GM12891 (cell line): Measurements from ENCODE around the gene CLPTM1.
"Not testable (repeated sequence)": the region's sequence is repeated elsewhere in the genome, so short reads cannot be mapped to it uniquely, and the experiment has no call there.

Source experiments
- DNase-seq: peaks from one replicate; pipeline ENCODE4 v3.0.0; 2011; ENCODE audit warnings: low spot score; ENCODE audit not compliant: insufficient read length
- FAIRE-seq: peaks from 2 replicates; lab custom pipeline; 2011; peaks lifted over from hg19 to GRCh38; lab: Jason Lieb, UNC
- PAX5 ChIP-seq: IDR thresholded peaks from 2 replicates; pipeline ENCODE4 v1.6.1; 2011; ENCODE audit warnings: low read length, moderate library complexity, mild to moderate bottlenecking; ENCODE audit not compliant: insufficient read depth, severe bottlenecking
- POLR2A ChIP-seq: IDR thresholded peaks from 2 replicates; pipeline ENCODE4 v1.6.1; 2011; ENCODE audit warnings: low read depth, low read length, control low read depth
- POLR2AphosphoS5 ChIP-seq: IDR thresholded peaks from 2 replicates; pipeline ENCODE4 v1.6.1; 2011; ENCODE audit warnings: low read depth, low read length, control low read depth
- POU2F2 ChIP-seq: IDR thresholded peaks from 2 replicates; pipeline ENCODE4 v1.6.1; 2011; ENCODE audit warnings: low read depth, mild to moderate bottlenecking, control low read depth, low read length, moderate library complexity
- SPI1 ChIP-seq: IDR thresholded peaks from 2 replicates; pipeline ENCODE4 v1.6.1; 2011; ENCODE audit warnings: low read depth, low read length, control low read depth
- TAF1 ChIP-seq: IDR thresholded peaks from 2 replicates; pipeline ENCODE4 v1.6.1; 2011; ENCODE audit warnings: low read depth, low read length, control low read depth

The CLPTM1 gene

DNA sequence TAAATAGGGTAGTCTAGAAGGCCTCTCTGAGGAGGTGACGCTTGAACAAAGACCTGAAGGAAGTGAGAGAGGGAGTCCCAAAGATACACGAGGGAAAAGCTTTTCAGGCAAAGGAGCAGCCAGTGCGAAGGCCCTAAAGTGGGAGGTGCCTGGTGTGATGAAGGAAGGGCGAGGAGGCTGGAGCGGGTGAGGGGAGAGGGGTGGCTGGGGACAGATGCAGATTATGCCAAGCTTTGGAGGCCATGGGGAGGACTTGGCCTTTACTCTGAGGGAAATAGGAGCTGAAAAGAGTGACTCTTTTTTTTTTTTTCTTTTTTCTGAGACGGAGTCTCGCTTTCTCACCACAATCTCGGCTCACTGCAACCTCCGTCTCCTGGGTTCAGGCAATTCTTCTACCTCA is 2.9 kb downstream of the CLPTM1 start:
- FAIRE-seq (no peak), DNase-seq (no peak)

DNA sequence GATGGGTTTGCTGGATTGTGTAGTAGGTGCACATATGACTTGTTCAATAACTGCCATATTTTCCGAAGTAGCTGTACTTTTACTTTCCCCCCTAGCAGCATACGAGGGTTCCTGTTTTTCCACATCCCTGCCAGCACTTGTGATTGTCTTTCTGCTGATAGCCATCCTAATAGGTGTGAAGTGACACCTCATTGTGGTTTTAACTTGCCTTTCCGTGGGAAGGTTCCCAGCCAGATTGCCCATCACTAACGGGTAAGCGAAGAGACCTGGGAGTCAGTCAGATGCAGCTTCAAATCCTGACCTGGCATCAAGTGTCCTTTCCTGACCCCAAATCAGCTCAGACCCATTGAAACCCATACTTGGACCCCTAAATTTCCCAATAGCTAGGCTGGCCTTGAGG is 4.5 kb downstream of the CLPTM1 start:
- TF ChIP-seq POU2F2 = no peak
- TF ChIP-seq SPI1 = no peak
- no peak for TF ChIP-seq POLR2A
- TF ChIP-seq POLR2AphosphoS5 = no peak
- no peak for TF ChIP-seq PAX5
- TF ChIP-seq TAF1 = no peak
- no peak for FAIRE-seq
- no peak for DNase-seq

More for the DNA sequence above, 2.9 kb downstream of the CLPTM1 start:
- no peak for TF ChIP-seq POU2F2
- TF ChIP-seq POLR2A = no peak
- no peak for TF ChIP-seq PAX5
- no peak for TF ChIP-seq POLR2AphosphoS5
- no peak for TF ChIP-seq TAF1
- TF ChIP-seq SPI1 = no peak

DNA sequence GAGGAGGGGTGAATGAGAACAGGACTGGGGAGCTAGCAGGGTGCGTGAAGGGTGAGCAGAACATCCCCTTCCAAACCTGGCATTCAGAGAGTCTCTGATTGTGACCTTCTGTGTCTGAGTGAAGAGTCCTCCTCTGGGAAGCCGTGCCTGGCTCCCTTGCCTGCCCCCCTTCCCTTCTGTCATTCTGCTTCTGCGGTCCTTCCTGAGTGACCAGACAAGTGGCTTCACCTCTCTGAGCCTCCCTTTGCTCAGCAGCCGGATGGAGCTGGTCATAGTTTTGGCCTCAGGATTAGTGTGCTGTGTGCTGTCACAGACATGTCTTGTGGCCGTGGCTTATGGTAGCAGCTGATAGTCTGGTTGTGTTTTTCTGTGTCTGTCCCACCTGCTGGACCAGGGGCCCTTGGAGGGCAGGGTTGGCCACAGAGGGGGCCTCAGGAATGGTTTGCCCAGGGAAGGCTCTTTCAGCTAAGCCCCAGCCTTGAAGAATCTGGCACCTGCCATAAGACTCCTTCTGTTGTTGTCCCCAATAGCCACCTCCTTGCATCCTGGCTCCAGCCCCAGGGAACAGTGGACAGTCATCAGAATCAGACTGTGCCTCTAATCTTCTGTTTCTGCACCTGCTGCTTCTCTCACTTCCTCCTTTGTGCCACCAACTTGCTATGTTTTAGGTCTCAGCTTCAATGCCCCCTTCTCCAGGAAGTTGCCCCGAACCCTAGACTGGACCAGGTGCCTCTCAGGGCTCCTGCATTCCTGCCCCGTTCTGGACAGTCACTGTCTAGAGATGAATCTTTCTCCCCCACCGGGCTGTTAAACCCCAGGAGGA is 5.9 kb downstream of the CLPTM1 start:
- TF ChIP-seq POU2F2 = no peak
- no peak for TF ChIP-seq PAX5
- TF ChIP-seq POLR2A = no peak
- TF ChIP-seq TAF1 = no peak
- TF ChIP-seq POLR2AphosphoS5 = no peak
- TF ChIP-seq SPI1 = peak; percentile 91
- FAIRE-seq (peak; percentile 45), DNase-seq (no peak)

DNA sequence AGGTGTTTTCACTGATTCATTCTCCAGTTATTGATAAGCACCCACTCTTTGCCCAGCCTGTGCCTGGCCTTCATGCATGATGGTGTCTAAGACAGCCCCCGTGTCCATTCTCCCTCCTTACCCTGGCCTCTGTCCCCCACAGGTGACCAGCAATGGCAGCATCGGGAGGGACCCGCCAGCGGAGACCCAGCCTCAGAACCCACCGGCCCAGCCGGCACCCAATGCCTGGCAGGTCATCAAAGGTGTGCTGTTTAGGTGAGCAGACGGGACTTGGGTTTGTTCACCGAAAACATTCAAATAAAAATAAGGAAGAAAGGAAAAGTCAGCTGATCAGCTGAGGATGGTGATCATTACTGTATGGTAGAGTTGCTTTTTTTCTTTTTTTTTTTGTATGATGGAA is 6.6 kb downstream of the CLPTM1 start:
- DNase-seq = no peak
- FAIRE-seq = no peak
- no peak for TF ChIP-seq POU2F2
- TF ChIP-seq POLR2AphosphoS5 = no peak
- no peak for TF ChIP-seq PAX5
- no peak for TF ChIP-seq POLR2A
- no peak for TF ChIP-seq TAF1
- TF ChIP-seq SPI1 = no peak

DNA sequence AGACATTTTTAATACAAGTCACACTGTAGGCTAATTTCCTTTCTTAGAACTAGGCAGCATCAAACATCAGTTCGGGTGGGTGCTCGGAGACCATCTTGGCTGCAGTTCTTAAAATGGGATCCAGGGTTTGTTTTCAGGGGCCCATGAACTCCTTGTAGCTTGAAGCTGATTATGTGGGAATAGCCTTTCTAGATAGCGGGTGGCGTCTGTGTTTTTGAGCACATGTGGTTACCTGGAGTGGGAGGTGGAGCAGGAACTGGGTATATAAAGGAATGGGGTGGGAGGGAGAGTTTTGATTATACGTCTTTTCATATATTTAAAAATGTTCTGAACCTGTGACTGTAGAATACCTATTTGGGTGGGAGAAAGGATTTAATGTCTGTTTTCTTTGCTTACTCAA is 12.9 kb downstream of the CLPTM1 start:
- TF ChIP-seq SPI1 (no peak), TAF1 (no peak), POLR2AphosphoS5 (no peak), PAX5 (no peak), POU2F2 (no peak), POLR2A (no peak)
- DNase-seq (no peak), FAIRE-seq (no peak)

DNA sequence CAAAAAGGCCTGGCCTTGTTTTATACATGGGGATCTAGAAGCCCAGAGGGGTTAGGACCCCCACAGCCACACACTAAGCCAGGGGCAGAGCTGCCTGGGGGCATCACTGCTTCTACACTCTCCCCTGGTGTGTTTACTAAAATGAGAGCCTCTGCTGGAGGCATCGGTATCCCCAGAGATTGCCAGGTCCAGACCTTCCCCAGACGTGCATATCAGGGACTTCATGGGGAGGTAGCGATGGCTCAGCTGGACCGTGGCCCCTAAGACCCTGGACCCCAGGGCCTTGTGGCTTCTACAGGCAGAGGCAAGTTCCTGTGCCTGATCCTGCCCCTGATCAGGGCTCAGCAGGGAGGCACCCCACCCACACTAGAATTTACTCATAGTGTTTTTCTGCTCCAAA is 13.5 kb downstream of the CLPTM1 start:
- FAIRE-seq (no peak), DNase-seq (no peak)
- TF ChIP-seq POLR2AphosphoS5 (no peak), PAX5 (no peak), POLR2A (no peak), SPI1 (no peak), POU2F2 (no peak), TAF1 (no peak)

DNA sequence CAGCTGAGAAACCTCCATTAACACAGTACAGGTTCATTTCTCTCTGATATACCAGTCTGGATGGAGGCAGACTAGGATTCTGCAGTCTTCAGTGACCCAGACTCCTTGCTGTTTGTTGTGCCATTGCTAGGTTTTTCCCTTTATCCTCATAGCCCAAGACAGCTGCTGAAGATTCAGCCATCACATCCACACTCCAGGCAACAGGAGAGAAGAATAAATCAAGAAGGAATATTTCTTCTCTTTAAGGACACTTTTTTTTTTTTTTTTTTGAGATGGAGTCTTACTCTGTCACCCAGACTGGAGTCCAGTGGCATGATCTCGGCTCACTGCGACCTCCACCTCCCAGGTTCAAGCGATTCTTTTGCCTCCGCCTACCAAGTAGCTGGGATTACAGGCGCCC is 14.3 kb downstream of the CLPTM1 start:
- DNase-seq = no peak
- TF ChIP-seq POLR2AphosphoS5 (no peak), TAF1 (no peak), POU2F2 (no peak), PAX5 (no peak), SPI1 (no peak), POLR2A (no peak)
- FAIRE-seq = no peak

DNA sequence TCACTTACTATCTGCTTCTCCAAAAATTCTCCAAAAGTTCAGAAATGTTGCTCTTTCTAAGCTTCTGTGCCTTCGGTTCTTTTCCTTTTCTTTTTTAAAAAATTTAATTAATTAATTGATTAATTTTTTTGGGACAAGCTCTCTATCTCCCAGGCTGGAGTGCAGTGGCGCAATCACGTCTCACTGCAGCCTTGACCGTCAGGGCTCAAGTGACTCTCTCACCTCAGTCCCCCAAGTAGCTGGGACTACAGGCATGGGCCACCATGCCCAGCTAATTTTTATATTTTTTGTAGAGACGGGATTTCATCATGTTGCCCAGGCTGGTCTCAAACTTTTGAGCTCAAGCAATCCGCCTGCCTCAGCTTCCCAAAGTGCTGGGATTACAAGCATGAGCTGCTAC is 16.3 kb downstream of the CLPTM1 start:
- FAIRE-seq = not testable (repeated sequence)

DNA sequence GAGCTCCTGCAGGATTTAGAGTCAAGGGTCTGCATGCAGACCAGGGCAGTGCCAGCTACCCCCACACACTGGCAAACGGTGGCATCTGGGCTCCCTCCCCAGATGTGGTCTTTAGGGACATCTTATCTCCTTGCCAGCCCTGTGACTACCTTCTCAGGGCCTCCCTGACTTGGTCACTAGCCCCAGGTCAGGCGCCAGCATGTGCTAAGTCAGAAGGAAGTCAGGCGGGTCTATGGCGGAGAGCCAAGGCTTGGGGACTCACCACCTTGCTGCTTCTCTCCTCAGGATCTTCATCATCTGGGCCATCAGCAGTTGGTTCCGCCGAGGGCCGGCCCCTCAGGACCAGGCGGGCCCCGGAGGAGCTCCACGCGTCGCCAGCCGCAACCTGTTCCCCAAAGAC is 17.6 kb downstream of the CLPTM1 start:
- FAIRE-seq = no peak
- DNase-seq = no peak
- TF ChIP-seq POU2F2 = no peak
- TF ChIP-seq POLR2A = no peak
- TF ChIP-seq PAX5 = no peak
- no peak for TF ChIP-seq TAF1
- no peak for TF ChIP-seq SPI1
- TF ChIP-seq POLR2AphosphoS5 = no peak

More for the DNA sequence above, 16.3 kb downstream of the CLPTM1 start:
- DNase-seq = not testable (repeated sequence)
